Effector memory CD8-positive, alpha-beta T cell (primary cell): ENCODE measurements around the gene PORCN.

ENCODE experiments used
- ATAC-seq: fragments of 150-1000 bp; cut with Tn5 transposase; replicated peaks from 2 replicates; pipeline ENCODE4 v1.10.0; 2021; ENCODE audit warnings: mild to moderate bottlenecking, moderate library complexity
- DNase-seq, 3 experiments: peaks; one replicate each; pipeline ENCODE4 v3.0.0; 2021
- H3K27ac Mint-ChIP-seq, 2 donors: one replicate each; pipeline ENCODE4 v1.8.0; 2022; ENCODE audit warnings: mild to moderate bottlenecking in 2 of 2, mixed read lengths in 2 of 2, moderate library complexity in 2 of 2
- H3K27me3 Mint-ChIP-seq, 2 donors: one replicate each; pipeline ENCODE4 v1.8.0; 2022; ENCODE audit warnings: mixed read lengths in 2 of 2
- H3K36me3 Mint-ChIP-seq: one replicate; pipeline ENCODE4 v1.8.0; 2022; ENCODE audit warnings: mild to moderate bottlenecking, moderate library complexity, mixed read lengths; ENCODE audit not compliant: insufficient read depth
- H3K4me1 Mint-ChIP-seq, 2 donors: one replicate each; pipeline ENCODE4 v1.8.0; 2022; ENCODE audit warnings: low read depth in 2 of 2, mixed read lengths in 2 of 2
- H3K4me3 Mint-ChIP-seq, 2 donors: one replicate each; pipeline ENCODE4 v1.8.0; 2022; ENCODE audit warnings: mild to moderate bottlenecking in 2 of 2, mixed read lengths in 2 of 2, moderate library complexity in 2 of 2
- H3K9me3 Mint-ChIP-seq, 2 donors: one replicate each; pipeline ENCODE4 v1.8.0; 2022; ENCODE audit warnings: mixed read lengths in 2 of 2
- total RNA-seq, 9 experiments: gene quantifications; one replicate each; lab custom pipeline; 2026; lab: John Stamatoyannopoulos, UW

Gene PORCN
- 9.5 to 22.6 (median 14.8) reads per million in 9 experiments for total RNA-seq

DNA sequence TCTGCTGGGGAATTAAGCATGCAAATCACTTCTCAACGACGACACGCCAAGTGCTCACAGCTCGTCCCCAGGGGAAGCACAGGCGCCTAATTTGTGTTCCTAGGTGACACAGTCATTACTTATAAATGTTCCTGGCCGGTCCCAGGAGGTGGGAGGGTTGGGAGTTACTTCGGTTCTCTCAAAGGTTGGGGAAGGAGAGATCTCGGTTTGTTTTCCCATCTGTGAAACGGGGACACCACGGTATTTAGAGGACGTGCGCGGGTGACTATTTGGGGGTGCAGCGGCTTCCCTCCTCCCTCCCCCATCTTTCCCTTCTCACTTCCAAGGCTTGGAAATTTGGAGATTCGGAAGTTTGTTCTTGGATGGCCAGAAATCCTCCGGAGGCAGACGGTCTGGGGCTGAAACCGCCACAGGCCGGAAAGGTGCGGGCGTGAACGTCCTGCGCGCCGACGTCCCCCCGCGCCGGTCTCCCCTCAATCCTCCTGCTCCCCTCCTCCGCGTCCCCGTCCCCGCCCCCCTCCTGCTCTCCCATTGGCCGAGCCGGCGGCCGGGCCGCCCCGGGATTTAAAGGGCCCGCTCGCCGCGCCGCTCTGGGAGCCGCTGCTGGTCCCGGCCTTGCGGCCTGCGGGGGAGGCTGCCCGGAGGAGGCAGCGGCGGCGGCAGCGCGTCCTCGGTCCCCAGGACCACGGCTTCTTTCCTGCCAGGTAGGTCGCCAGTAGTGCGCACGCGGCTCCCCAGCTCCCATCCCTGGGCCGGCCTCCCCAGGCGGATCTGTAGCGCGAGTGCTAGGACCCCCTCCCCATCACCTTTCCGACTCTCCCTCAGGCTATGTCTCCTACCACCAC lies at the start of gene PORCN:
Gene PORCN (plus strand): TSS at position 593 of the 845 bp plus-strand sequence. CDS start 829 bp downstream, outside the sequence.
- Mint-ChIP-seq H3K4me3 (peak within 1 kb of the TSS; percentile 91 to 93), H3K27me3 (no peaks in the 10 kb centered on the region), H3K9me3 (no peaks in the 10 kb centered on the region), H3K27ac (peak within 1 kb of the TSS; percentile 92 to 96), H3K4me1 (peaks cover 26% of the 10 kb centered on the region in 2 donors), H3K36me3 (no peaks in the 10 kb centered on the region)
- peak; percentile 63 to 66 (median 65) for DNase-seq
- ATAC-seq: peak; percentile 93

DNA sequence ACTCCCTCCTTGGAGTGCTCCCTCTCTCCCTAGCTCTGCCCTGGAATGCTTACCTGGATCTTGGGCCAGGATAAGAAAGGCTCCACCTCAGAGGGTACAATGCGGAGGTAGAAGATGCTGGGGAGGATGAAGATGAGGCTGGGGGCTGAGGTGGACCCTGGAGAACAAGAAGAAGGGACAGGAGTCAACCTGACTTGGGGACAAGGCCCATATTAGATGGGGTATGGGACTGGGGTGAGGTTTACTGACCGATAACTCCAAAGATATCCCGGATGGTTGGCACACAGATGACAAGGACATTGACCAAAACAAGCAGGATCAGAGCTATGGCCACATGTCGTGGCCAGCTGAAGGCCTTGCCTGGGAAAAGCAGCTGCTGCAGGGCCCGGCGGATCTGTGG lies 49.3 kb upstream of the PORCN start:
- Mint-ChIP-seq H3K4me3 (no peak overlapping the region), H3K27ac (peak overlapping the region; percentile 27 to 41), H3K9me3 (no peaks in the 10 kb centered on the region), H3K36me3 (peaks cover 11% of the 10 kb centered on the region), H3K27me3 (no peaks in the 10 kb centered on the region), H3K4me1 (no peaks in the 10 kb centered on the region)
- no peak for DNase-seq
- no peak for ATAC-seq

DNA sequence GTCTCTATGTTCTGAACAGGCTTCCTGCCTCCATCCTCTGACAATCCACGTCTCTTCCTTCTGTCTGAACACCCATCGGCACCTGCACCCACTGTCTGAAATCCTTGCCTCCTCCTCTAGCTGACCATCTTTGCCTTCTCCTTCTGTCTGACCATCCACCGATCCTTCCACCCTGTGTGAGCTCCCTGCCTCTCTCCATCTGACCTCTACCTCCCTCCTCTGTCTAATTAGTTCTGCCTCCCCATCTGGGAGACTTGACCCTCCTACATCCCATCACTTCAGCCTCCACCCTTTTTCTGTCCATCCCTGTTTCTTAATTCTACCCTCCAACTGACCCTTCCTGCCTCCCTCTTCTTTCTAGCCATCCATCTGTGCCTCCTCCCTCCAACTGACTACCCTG lies 48.8 kb upstream of the PORCN start:
- Mint-ChIP-seq H3K4me3 (no peak overlapping the region), H3K27me3 (no peaks in the 10 kb centered on the region), H3K27ac (peak overlapping the region in 1 of 2 donors; percentile 27), H3K4me1 (peaks cover 0 to 2% of the 10 kb centered on the region in 2 donors), H3K9me3 (no peaks in the 10 kb centered on the region), H3K36me3 (peaks cover 13% of the 10 kb centered on the region)
- no peak for ATAC-seq
- no peak for DNase-seq

DNA sequence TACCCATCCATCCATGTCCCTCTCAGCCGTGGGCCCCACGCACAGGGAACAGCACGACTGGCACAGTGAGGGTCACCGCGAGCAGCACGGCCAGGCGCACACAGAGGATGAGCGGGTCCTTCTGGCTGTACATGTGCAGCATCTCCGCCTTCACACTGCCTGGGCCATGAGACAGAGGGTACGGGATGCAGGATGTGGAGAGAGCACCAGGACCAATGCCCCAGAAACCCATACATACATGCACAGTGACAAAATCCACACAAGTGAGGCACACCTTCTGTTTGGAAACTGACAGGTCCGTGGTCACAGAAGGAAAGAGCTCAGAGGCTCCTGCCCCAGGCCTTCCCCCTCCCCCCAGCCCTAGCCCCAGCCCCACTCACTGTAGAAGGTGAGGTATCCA lies 48.2 kb upstream of the PORCN start:
- Mint-ChIP-seq H3K27me3 (no peaks in the 10 kb centered on the region), H3K4me1 (peaks cover 3 to 7% of the 10 kb centered on the region in 2 donors), H3K9me3 (no peaks in the 10 kb centered on the region), H3K4me3 (no peak overlapping the region), H3K27ac (no peak overlapping the region), H3K36me3 (peaks cover 13% of the 10 kb centered on the region)
- DNase-seq (no peak), ATAC-seq (no peak)

DNA sequence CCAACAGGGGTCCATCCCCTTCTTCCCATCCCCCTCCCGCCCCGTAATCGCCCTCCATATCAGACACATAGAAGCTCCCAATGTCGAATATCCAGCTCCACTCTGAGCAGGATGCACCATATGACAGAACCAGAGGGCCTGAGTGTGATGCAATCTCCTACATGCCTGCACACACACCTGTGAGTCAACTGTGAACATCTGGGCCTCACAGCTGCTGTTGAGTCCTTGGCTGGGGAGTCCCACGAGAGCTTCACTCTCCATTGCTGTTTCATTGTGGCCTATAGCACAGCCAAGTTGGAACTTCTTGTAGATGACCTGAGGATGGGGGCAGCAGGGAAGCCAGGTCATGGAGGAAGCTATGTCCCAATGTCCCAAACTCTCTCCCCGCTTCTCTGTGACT lies 47.0 kb upstream of the PORCN start:
- no peak for ATAC-seq
- H3K4me3 Mint-ChIP-seq: no peak overlapping the region
- no peak for DNase-seq
- peaks cover 5 to 11% of the 10 kb centered on the region in 2 donors for H3K4me1 Mint-ChIP-seq
- peaks cover 13% of the 10 kb centered on the region for H3K36me3 Mint-ChIP-seq
- H3K27me3 Mint-ChIP-seq: no peaks in the 10 kb centered on the region
- no peak overlapping the region for H3K27ac Mint-ChIP-seq
- no peaks in the 10 kb centered on the region for H3K9me3 Mint-ChIP-seq

DNA sequence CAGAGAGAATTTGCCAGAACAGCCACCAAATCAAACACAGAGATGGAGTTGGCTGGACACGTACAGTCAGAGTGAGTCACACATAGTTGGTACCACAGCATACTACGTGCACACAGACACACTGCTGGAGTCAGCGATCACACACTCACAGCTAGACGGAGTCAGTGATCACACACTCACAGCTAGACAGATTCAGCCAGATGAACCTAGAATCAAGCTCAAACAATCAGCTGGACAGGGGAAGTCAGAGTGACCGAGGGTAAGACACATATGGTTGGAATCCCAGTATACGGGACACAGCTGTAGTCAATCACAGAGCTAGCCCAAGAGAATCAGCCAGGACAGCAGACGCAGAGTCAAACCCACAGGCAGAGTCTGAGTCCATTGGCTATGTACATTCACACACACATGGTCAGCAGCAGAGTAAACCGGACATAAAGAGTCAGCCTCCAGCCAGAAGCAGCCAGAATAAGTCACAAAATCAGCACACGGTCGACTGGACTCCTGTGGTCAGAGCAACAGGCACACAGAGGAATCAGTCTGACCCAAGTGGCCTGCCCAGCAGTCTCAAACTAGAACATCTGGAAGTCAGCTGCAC lies 43.4 kb upstream of the PORCN start:
- Mint-ChIP-seq H3K4me3 (no peak overlapping the region), H3K27ac (peak overlapping the region; percentile 46 to 75), H3K27me3 (no peaks in the 10 kb centered on the region), H3K36me3 (peaks cover 16% of the 10 kb centered on the region), H3K9me3 (no peaks in the 10 kb centered on the region), H3K4me1 (peaks cover 28% of the 10 kb centered on the region in 2 donors)
- no peak for ATAC-seq
- DNase-seq: no peak

DNA sequence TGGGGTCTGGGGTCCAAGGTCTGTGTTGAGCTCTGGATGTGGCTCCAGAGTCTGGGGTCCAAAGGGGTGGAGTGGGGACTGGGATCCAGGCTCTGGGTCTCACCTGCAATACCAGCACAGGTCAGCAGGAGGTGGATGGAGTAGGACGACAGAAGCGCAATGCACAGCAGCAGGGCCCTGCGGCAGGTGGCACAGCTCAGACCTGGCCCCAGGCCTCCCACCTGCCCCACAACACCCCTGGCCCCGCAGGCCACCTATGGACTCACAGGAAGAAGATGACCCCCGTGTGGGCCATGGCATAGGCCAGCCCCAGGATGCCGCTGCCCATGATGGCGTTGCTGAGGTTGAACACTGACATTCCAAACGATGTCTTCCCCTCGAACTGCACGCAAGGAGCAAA lies 42.1 kb upstream of the PORCN start:
- DNase-seq (no peak), ATAC-seq (no peak)
- H3K4me3 Mint-ChIP-seq: peak overlapping the region; percentile 96 to 98
- H3K4me1 Mint-ChIP-seq: peaks cover 28% of the 10 kb centered on the region in 2 donors
- no peaks in the 10 kb centered on the region for H3K27me3 Mint-ChIP-seq
- no peaks in the 10 kb centered on the region for H3K9me3 Mint-ChIP-seq
- H3K36me3 Mint-ChIP-seq: peaks cover 16% of the 10 kb centered on the region
- no peak overlapping the region for H3K27ac Mint-ChIP-seq

DNA sequence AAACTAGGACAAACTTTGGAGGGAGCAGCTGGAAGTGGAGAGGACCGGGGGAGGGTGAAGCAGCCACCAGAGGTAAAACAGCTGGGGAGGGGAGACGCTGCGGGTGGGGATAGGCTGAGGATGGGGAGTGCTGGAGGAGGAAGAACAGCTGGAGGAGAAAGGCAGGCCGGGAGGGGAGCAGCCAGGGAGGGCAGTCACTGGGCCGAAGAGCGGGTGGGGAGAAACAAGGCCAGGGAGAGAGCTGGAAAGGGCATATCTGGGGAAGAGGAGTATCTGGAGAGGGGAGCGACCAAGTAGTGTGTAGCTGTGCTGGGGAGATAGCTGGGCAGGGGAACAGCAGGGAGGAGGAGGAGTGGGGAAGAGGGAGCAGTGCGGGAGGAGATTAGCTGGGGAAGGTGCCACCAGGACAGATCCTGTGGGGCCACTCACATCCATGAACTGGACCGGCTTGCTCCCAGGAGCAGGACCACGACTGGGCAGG lies 41.5 kb upstream of the PORCN start:
- peak overlapping the region in 1 of 2 donors; percentile 90 for H3K27ac Mint-ChIP-seq
- no peaks in the 10 kb centered on the region for H3K27me3 Mint-ChIP-seq
- DNase-seq (no peak), ATAC-seq (no peak)
- peaks cover 16% of the 10 kb centered on the region for H3K36me3 Mint-ChIP-seq
- peaks cover 28% of the 10 kb centered on the region in 2 donors for H3K4me1 Mint-ChIP-seq
- peak overlapping the region; percentile 96 to 98 for H3K4me3 Mint-ChIP-seq
- H3K9me3 Mint-ChIP-seq: no peaks in the 10 kb centered on the region

DNA sequence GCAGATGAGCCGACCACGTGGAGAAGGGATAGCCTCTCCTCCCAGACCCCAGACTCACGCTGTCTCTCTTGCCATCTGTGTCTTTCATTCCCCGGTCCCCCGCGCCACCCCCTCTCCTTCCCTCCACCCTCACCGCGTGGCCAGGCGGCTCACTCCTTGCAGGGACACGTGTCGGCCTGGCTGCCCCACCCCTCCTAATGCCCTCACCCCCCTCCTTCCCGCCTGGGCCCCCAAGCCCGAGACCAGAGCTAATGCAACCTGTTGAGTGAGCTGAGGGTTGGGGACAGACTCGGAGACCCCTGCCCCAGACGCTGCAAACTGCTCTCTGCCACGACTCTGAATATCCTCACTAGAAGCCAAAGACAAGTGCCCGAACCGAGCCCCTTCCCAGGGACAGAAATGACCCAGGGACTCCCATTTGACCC lies 40.5 kb upstream of the PORCN start:
- H3K9me3 Mint-ChIP-seq: no peaks in the 10 kb centered on the region
- peaks cover 28% of the 10 kb centered on the region in 2 donors for H3K4me1 Mint-ChIP-seq

DNA sequence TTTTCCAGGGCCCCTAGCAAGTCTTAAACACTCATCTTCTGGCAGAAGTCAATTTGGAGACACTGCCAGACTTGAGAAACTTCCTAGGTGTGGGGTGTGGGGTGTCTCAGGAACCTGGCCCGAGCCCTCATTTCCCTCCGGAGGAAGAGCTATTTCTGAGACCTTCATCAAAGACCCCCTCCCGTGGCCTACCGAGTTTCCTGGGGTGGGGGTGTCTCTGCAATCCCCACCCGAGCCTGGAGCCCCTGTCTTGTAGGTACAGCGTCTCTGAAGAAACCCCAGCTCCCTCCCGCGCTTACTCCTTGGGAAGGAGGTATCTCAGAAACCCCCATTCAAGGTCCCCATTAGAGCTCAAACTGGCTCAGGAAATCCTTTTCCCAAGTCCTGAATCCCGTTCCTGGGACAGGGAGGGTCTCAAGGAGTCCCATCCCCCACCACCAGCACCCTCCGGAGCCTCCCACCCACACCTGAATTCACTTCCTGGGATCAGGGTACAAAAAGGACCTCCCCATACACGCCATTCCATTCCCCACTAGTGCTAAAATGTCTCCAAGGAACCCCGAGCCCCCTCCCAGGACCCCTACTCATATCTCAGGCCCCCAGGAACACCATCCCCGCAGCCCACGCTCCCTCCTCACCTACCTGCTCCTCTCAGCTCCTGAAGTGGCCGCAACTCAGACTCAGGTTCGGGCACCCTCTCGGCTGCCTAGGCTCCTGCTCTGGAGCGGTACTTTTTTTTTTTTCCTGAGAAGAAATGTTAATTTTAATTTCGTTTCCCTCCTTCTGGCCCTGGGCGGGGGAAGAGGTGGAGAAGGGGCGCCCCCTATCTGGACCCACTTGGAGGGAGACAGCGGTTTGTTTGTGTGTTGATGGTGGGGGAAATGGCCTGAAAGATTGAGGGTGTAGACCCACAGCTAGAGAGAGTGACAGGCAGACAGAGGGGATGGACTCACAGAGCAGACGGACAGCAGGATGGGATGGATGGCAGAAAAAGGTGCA lies 39.8 kb upstream of the PORCN start:
- Mint-ChIP-seq H3K9me3 (no peaks in the 10 kb centered on the region), H3K4me1 (peaks cover 28% of the 10 kb centered on the region in 2 donors), H3K4me3 (peak overlapping the region; percentile 96 to 98), H3K36me3 (peaks cover 9% of the 10 kb centered on the region), H3K27ac (peak overlapping the region; percentile 90 to 96), H3K27me3 (no peaks in the 10 kb centered on the region)
- ATAC-seq (peak; percentile 72), DNase-seq (peak; percentile 18 to 33 (median 32))

More for the DNA sequence above, 40.5 kb upstream of the PORCN start:
- peaks cover 13% of the 10 kb centered on the region for H3K36me3 Mint-ChIP-seq
- DNase-seq (peak in 1 of 3 experiments; percentile 9), ATAC-seq (peak; percentile 65)
- no peaks in the 10 kb centered on the region for H3K27me3 Mint-ChIP-seq
- H3K27ac Mint-ChIP-seq: peak overlapping the region; percentile 90 to 96
- H3K4me3 Mint-ChIP-seq: peak overlapping the region; percentile 96 to 98

DNA sequence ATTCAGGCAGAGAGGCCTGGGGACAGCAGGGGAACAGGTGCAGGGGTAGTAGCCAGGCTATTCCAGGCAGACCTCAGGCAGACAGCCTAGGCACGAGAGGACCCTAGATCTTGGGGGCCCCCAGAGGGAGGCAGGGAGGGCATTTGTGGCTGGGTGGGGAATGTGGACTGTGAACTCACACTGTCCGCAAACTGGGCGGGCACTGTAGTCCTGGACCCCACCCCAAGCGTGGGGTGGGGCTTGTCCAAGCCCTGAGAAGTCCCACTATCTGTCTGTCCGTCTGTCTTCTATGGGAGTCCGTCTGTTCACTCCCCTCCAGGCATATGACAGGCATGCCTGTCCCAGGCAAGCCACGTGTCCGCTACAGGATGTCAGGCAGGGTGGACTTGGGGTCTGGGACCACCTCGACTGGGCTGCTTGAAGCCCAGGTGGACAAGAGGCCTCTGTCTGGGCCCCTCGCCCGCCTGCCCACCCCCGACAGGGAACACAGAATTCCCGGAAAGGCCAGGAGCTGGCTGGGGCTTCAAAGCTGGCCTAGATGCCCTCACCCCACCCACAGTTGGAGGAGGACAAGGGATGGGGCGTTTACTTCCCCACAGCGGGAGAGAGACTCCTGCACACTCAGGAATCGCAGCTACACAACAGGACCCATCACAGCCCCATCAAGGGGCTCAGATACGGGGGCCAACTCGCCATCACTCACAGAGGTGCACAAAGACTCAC lies 38.5 kb upstream of the PORCN start, which contains the start of gene SLC38A5:
Gene SLC38A5 (minus strand): TSS at position 151 of the 723 bp plus-strand sequence. CDS start 2,336 bp downstream, outside the sequence.
- Mint-ChIP-seq H3K27ac (peak within 1 kb of the TSS; percentile 90 to 96), H3K36me3 (peaks cover 3% of the 10 kb centered on the region), H3K4me1 (peaks cover 24 to 26% of the 10 kb centered on the region in 2 donors), H3K27me3 (no peaks in the 10 kb centered on the region), H3K4me3 (peak within 1 kb of the TSS; percentile 96 to 98), H3K9me3 (no peaks in the 10 kb centered on the region)
- ATAC-seq (no peak), DNase-seq (no peak)

DNA sequence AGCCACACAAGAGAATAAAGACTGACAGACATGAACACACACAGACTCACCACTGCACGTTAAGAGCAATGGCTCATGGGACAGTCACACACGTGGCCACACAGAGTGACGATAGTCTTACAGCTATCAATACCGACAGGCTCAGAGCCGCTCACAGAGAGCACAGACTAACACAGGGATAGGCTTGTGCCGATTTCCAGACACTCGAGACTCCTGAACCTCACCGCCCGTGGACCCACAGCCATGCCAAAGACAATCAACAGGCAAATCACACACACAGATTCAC lies 38.0 kb upstream of the PORCN start:
- Mint-ChIP-seq H3K4me1 (peaks cover 19 to 25% of the 10 kb centered on the region in 2 donors), H3K27ac (no peak overlapping the region), H3K36me3 (peaks cover 3% of the 10 kb centered on the region), H3K4me3 (no peak overlapping the region), H3K27me3 (no peaks in the 10 kb centered on the region), H3K9me3 (no peaks in the 10 kb centered on the region)
- ATAC-seq (no peak), DNase-seq (no peak)
